Breast epithelium (tissue), 4 donors: ENCODE measurements around the gene GALK1. TPM values are rescaled to one million over a fixed set of nuclear protein-coding genes. Genes with fewer than 3 reads are reported as not detected.

Experiments used
- DNase-seq, 2 donors: peaks; one replicate each; pipeline ENCODE4 v3.0.0-alpha.2; 2019; ENCODE audit warnings: low spot score in 2 of 2
- H3K27ac ChIP-seq, 2 donors: fragments of 200-600 bp; sonication (generic) in 1 of 2; one replicate each; pipeline ENCODE4 v1.5.1; 2016 to 2019; ENCODE audit warnings: mild to moderate bottlenecking in 1 of 2
- H3K27me3 ChIP-seq, 2 donors: fragments of 200-600 bp; sonication (generic) in 1 of 2; one replicate each; pipeline versions ENCODE4 v1.5.1 to v1.6.0; 2017 to 2019; ENCODE audit warnings: control low read depth in 1 of 2, mild to moderate bottlenecking in 1 of 2
- H3K36me3 ChIP-seq: fragments of 200-600 bp; one replicate; pipeline ENCODE4 v1.5.1; 2019
- H3K4me1 ChIP-seq, 2 donors: fragments of 200-600 bp; sonication (generic); one replicate each; pipeline ENCODE4 v1.5.1; 2016 to 2019; ENCODE audit warnings: control low read depth in 1 of 2
- H3K4me3 ChIP-seq, 3 donors: fragments of 200-600 bp; sonication (generic); 1 replicate in 2 of 3; 2 replicates in 1 of 3; pipeline ENCODE4 v1.5.1; 2016 to 2019; ENCODE audit warnings: mild to moderate bottlenecking in 3 of 3, moderate library complexity in 2 of 3
- H3K9me3 ChIP-seq, 2 donors: fragments of 200-600 bp; sonication (generic) in 1 of 2; one replicate each; pipeline ENCODE4 v1.5.1; 2016 to 2019; ENCODE audit warnings: control low read depth in 1 of 2
- CTCF ChIP-seq, 3 donors: fragments of 450-650 bp; IDR thresholded peaks; one replicate each; pipeline ENCODE4 v1.5.1; 2016 to 2017; ENCODE audit warnings: antibody characterized with exemption in 3 of 3, mild to moderate bottlenecking in 3 of 3, moderate library complexity in 3 of 3
- POLR2A ChIP-seq: fragments of 450-650 bp; IDR thresholded peaks from one replicate; pipeline ENCODE4 v1.6.1; 2016; ENCODE audit warnings: antibody characterized with exemption, mild to moderate bottlenecking, moderate library complexity
- POLR2AphosphoS5 ChIP-seq, 3 donors: sonication (generic); formaldehyde crosslinking; IDR thresholded peaks; one replicate each; pipeline ENCODE4 v1.6.1; 2017; ENCODE audit warnings: antibody characterized with exemption in 3 of 3
- intact Hi-C: fragments of 100-400 bp; cut with DNase I; formaldehyde crosslinking; loops from one replicate; pipeline ENCODE4 v1.15.1; 2023; ENCODE audit warnings: low total_unique reads
- total RNA-seq, 3 donors: library from RNA; depleted of rRNA; stranded (reverse); fragments of >200 nt; gene quantifications; one replicate each; pipeline ENCODE4 v1.1.0, GENCODE V29; 2016

GALK1 gene
- total RNA-seq, 3 donors from 2014 or later = 21.9 to 32.1 (median 24.9) TPM

DNA sequence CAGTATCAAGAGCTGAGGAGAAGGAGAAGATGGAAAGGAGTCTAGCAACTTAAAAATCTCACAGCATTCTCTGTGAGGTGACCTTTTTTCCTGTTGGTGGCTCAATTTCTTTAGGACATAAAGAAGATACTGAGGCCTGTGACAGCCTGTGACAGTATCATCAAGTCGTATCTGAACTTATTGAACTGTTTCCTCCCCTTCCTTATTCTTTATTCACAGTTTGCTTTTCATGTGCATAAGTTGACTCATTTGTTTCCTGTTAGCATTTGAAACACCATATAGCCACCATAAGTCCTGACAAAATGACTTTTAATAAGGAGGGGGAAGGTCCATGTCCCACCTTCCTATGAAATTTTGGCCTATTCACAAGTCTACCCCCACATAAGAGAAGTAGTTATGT is 28.5 kb upstream of the GALK1 start:
- Histone ChIP-seq H3K4me1 (no peaks in the 10 kb centered on the region), H3K27ac (no peak overlapping the region), H3K9me3 (no peaks in the 10 kb centered on the region), H3K4me3 (no peak overlapping the region), H3K36me3 (no peaks in the 10 kb centered on the region), H3K27me3 (no peaks in the 10 kb centered on the region)
- no peak for DNase-seq
- intact Hi-C loops = no loop called here
- TF ChIP-seq POLR2AphosphoS5 (IDR thresholded peaks at IDR 0.05) (no peak), CTCF (IDR thresholded peaks at IDR 0.05) (no peak)

GRCh38 chr17:75791254-75791653 is 26.3 kb upstream of the GALK1 start:
- H3K27me3 ChIP-seq = no peaks in the 10 kb centered on the region
- H3K27ac ChIP-seq = no peak overlapping the region
- no peak overlapping the region for H3K4me3 ChIP-seq
- H3K36me3 ChIP-seq = no peaks in the 10 kb centered on the region
- H3K4me1 ChIP-seq = peaks cover 0 to 3% of the 10 kb centered on the region in 2 donors
- no peak for DNase-seq
- intact Hi-C loops = no loop called here
- no peak for TF ChIP-seq POLR2A
- TF ChIP-seq POLR2AphosphoS5 (IDR thresholded peaks at IDR 0.05) = no peak
- no peak for TF ChIP-seq CTCF (IDR thresholded peaks at IDR 0.05)
- no peaks in the 10 kb centered on the region for H3K9me3 ChIP-seq

GRCh38 chr17:75785016-75785890 is 20.3 kb upstream of the GALK1 start:
- H3K27me3 ChIP-seq = no peaks in the 10 kb centered on the region
- H3K4me1 ChIP-seq = peaks cover 3 to 10% of the 10 kb centered on the region in 2 donors
- peak overlapping the region; percentile 99 to 100 for H3K27ac ChIP-seq
- H3K4me3 ChIP-seq = peak overlapping the region; percentile 71 to 81 (median 77)
- no peak for TF ChIP-seq POLR2A
- TF ChIP-seq POLR2AphosphoS5 (IDR thresholded peaks at IDR 0.05) = peak; percentile 96 to 98 (median 96)
- peak in 1 of 3 donors; percentile 1 for TF ChIP-seq CTCF (IDR thresholded peaks at IDR 0.05)
- intact Hi-C loops = loop anchor here (10.0 kb wide), 1 partner anchor 60 kb away; the partner anchor contains the start of gene UNC13D
- DNase-seq = peak; percentile 91 to 92
- H3K9me3 ChIP-seq = no peaks in the 10 kb centered on the region
- no peaks in the 10 kb centered on the region for H3K36me3 ChIP-seq

DNA sequence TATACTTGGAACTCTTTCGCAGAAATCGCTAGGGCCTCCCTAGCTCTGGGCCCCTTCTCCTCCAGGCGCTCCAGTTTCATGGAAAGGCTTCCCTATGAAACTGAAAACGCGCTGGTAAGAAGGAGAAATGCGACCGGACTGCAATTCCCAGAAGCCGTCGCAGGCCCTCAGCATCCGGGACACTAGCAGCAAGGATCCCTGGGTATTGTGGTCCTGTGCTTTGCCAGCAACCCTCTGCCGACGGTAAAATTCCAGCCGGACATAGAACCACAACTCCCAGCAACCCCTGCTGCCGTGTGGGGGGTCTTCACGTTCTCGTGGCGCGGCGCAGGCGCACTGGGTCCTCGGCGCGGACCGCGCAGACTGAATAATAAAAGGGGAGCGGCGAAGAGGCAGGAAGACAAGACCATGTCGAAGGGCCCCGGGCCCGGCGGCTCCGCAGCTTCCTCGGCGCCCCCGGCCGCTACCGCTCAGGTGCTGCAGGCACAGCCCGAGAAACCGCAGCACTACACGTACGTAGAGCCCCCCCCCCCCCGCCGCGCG is 19.6 kb upstream of the GALK1 start, which contains the start of gene UNK:
Gene UNK, plus strand, starts transcription at position 334 of the 543 bp plus-strand sequence. Its CDS starts 75 bp downstream, at position 409.
- DNase-seq = peak; percentile 97 to 98
- Histone ChIP-seq H3K36me3 (no peaks in the 10 kb centered on the region), H3K4me1 (peaks cover 3 to 13% of the 10 kb centered on the region in 2 donors), H3K27me3 (no peaks in the 10 kb centered on the region), H3K4me3 (peak within 1 kb of the TSS; percentile 71 to 81 (median 77)), H3K27ac (peak within 1 kb of the TSS; percentile 99 to 100), H3K9me3 (no peaks in the 10 kb centered on the region)
- intact Hi-C loops = loop anchor here (10.0 kb wide), 1 partner anchor 60 kb away; the partner anchor contains the start of gene UNC13D
- TF ChIP-seq CTCF (IDR thresholded peaks at IDR 0.05) (peak in 2 of 3 donors; percentile 21 to 34), POLR2A (peak; percentile 52), POLR2AphosphoS5 (IDR thresholded peaks at IDR 0.05) (peak; percentile 37 to 90 (median 56))
